ENCODE measurements around the gene TES.

- TF ChIP-seq E2F1 (CRISPR knock-in tag; IDR thresholded peaks at IDR 0.05) (no peak), CTCF (CRISPR knock-in tag; IDR thresholded peaks at IDR 0.05) (no peak), ZFP91 (CRISPR knock-in tag; IDR thresholded peaks at IDR 0.05; ENCODE audit: borderline replicate concordance) (no peak)
These were observed 25.0 kb downstream of the TES start for GRCh38 chr7:116235380-116235779.

All from HepG2 (cell line).